GM19099 (cell line): ENCODE data around the gene ASB7.

Source experiments
- POLR2A ChIP-seq: IDR thresholded peaks from 3 replicates; pipeline ENCODE4 v1.6.1; 2011; ENCODE audit warnings: low read depth; ENCODE audit not compliant: insufficient read length; ENCODE audit errors: extremely low read depth

ASB7 gene

DNA sequence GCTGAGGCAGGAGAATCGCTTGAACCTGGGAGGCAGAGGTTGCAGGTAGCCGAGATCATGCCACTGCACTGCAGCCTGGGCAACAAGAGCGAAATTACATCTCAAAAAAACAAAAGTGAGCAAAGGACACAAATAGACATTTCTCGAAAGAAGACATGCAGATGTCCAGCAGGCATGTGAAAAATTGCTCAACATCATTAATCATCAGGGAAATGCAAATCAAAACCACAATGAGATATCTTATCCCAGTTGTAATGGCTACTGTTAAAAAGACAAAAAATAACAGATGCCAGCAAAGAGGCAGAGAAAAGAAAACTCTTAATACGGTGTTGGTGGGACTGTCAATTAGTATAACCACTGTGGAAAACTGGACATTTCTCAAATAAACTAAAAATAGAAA is 20.9 kb downstream of the ASB7 start:
- no peak for TF ChIP-seq POLR2A

DNA sequence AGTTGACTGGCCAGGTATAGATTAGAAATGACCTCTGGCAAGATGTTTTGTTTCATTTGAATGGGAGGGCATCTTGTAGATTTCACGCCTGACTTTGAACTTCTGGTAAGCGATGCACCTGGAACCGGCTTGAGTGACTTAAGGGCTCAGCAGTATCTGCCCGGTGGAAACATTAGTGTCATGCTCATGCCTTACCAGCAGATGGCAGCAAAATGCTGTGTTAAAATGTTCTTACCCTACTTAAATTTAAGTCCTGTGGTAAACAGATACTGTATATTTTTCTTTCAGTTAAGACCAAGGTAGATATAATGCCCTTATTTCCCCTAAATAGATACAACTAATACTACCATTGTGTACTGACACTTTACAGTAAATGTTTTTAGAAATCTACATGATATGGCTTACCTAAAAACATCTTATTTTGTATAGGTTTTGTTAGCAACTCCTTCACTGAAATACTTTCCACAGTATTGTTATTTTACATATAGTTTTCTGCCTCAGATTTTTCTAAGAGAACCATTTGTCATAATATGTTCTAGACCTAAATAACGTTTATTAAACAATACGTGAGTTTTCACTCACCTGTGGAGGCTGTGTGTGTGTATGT is 25.5 kb downstream of the ASB7 start:
- no peak for TF ChIP-seq POLR2A

DNA sequence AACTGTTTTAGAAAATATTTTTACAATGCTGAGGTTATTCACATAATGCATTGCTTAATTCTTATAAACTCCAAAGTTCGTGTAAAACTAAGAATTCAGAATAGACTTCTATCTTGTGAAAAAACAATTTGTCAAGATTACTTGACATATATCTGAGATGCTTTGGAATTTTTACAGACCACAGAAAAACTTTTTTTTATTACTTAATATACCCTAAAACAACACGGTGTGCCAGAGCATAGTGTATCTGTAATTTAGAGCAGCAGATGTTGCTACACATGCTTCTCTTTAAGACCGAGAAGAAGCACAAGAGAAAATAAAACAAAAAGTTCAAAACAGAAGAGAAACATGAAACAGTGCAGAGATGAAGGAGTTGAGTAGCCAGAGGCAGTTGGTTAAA is 26.4 kb downstream of the ASB7 start:
- TF ChIP-seq POLR2A: no peak

DNA sequence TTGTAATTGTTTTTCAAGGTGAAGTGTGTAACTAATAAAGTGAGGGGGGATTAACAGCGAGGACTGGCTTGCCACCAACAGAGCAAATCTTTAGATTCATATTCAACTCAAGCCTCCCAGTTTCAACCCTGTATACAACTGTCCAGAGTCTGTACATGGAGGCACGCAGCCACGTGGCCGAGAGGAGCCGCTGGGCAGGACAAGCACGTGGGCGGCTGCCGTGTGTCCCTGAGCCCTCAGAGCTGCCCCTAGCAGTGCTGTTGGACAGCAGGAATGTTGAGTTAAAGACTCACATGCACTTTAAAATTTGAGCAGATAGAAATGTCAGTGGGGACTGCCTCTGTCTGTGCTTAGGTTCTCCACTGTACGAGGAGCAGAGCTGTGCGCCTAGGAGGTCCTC is 29.4 kb downstream of the ASB7 start:
- TF ChIP-seq POLR2A: no peak

- no peak for TF ChIP-seq POLR2A
Observed at GRCh38 chr15:100633763-100634075, 31.3 kb downstream of the ASB7 start.

DNA sequence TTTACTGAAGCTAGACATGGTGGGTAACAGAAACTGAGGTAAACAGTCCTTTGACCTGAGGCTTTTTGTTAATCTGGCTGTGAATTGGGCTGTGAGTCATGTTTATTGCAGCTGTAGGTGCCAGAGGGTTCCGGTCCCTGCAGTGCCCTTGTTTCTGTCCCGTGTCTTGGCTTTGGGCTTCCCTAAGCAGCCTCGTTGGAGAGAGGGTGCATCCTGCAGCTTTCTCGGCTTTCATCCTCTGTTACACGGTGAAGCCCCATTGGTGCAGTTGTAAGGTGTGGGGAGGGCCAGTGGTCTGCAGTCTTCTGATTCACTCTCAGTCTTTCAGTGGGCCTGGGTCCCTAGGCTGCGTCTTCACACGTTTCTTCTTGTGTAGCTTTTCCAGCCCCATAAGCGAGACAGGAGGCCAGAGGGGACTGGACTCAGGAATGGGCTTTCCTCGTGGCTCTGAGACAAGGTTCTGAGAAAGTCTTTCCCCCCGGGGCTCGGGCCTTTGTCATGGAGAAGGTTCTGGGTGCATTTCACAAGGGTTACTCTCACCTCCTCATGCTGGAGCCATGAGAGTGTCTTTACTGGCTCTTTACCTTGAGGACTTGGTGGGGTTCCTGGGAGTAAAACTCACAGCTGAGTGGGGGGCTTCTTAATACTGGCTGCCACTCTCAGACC is 33.1 kb downstream of the ASB7 start:
- no peak for TF ChIP-seq POLR2A

DNA sequence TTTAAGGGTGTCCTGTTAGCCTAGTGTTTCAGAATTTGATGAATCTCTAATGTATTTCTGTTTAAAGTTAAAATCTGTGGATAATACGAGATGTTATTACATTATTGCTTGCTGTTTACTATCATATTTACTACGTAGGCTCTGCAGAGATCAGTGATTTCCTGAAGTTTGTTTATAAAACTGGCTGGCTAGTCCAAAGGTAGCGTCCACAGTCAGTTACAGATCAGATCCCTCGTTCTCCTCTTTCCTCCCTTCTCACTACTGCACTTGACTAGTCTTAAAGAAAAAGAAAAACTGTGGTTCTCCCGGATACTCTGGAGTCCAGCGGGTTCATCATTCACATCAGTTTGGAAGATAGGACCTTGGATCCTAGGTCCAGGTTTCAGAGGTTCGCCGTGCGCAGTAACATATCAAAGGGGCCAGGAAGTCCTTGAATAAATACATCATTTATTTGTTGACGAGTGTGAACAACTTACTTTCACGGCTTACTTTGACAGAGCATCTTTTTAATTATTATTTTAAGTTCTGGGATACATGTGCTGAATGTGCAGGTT is 35.9 kb downstream of the ASB7 start:
- no peak for TF ChIP-seq POLR2A

DNA sequence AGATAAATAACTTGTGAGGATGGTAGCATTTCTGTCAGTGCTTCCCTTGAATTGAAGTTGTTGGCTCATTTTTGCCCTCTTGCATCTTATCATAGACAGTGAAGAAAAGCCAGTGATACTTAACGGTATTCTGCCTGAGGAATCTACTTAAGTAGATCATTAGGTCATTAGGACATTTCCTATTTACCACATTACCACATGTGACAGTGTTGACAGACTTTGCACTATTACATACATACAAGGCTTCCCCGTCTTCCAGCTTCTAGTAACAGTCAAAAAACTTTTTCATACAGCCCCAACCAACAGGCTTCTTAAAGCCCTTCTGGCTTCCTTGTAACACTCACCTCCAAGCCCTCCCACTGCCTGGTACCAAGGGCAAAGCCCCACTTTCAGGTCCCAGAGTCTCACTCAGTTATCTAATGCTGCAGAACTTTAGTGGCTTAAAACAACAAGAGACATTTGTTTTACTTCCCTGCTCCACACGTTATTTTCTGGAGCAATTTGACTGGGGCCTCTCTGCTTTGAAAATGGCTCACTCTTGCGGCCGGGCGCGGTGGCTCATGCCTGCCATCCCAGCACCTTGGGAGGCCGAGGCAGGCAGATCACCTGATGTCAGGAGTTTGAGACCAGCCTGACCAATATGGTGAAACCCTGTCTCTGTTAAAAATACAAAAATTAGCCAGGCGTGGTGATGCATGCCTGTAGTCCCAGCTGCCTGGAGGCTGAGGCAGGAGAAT is 40.0 kb downstream of the ASB7 start:
- no peak for TF ChIP-seq POLR2A

DNA sequence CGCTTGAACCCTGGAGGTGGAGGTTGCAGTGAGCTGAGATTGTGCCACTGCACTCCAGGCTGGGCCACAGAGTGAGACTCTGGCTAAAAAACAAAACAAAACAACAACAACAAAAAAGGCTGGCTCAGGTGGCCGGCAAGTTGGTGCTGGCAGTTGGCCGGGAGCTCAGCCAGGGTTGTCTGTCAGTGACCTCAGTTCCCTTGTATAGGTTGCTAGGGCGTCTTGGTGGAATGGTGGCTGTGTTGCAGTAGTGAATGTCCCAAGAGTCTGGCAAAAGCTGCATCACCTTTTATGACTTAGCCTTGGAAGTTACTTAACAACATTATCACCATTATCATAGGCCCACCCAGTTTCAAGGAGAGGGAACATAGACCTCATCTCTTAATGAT is 40.6 kb downstream of the ASB7 start:
- TF ChIP-seq POLR2A: no peak

GRCh38 chr15:100645671-100646070 is 43.3 kb downstream of the ASB7 start:
- TF ChIP-seq POLR2A: no peak

GRCh38 chr15:100648951-100649350 is 46.6 kb downstream of the ASB7 start:
- no peak for TF ChIP-seq POLR2A

GRCh38 chr15:100650685-100651084 is 48.3 kb downstream of the ASB7 start:
- no peak for TF ChIP-seq POLR2A

- TF ChIP-seq POLR2A: no peak
Observed at GRCh38 chr15:100651253-100651652, 48.9 kb downstream of the ASB7 start.

- no peak for TF ChIP-seq POLR2A
Observed at GRCh38 chr15:100652116-100652515, 49.7 kb downstream of the ASB7 start.

- no peak for TF ChIP-seq POLR2A
Observed at GRCh38 chr15:100653608-100654007, 51.2 kb downstream of the ASB7 start.

GRCh38 chr15:100658895-100659294 is 56.5 kb downstream of the ASB7 start:
- no peak for TF ChIP-seq POLR2A
